Body of pancreas (tissue), 4 donors: Measurements from ENCODE around the gene DLGAP1. TPM values are rescaled to one million over a fixed set of nuclear protein-coding genes. Genes with fewer than 3 reads are reported as not detected.

ENCODE experiments used
- ATAC-seq: fragments of 150-250 bp; one replicate; pipeline ENCODE4 v1.9.1; 2016
- DNase-seq, 4 donors: peaks; one replicate each; pipeline ENCODE4 v3.0.0-alpha.2; 2019
- H3K27ac ChIP-seq, 4 donors: fragments of 200-600 bp; sonication (generic); 1 replicate in 3 of 4; 2 replicates in 1 of 4; pipeline versions ENCODE4 v1.5.1 to v1.6.1; 2016 to 2019; ENCODE audit warnings: mild to moderate bottlenecking in 1 of 4, mixed read lengths in 1 of 4, moderate library complexity in 1 of 4
- H3K27me3 ChIP-seq, 2 donors: fragments of 200-600 bp; sonication (generic); one replicate each; pipeline ENCODE4 v1.6.0; 2016; ENCODE audit warnings: mild to moderate bottlenecking in 1 of 2
- H3K36me3 ChIP-seq, 2 donors: fragments of 200-600 bp; sonication (generic); replicated peaks in 1 of 2; 2 replicates each; pipeline ENCODE4 v1.5.1; 2016; ENCODE audit warnings: low read depth in 2 of 2; ENCODE audit not compliant: insufficient read depth in 1 of 2
- H3K4me1 ChIP-seq: fragments of 200-600 bp; sonication (generic); one replicate; pipeline ENCODE4 v1.6.0; 2016
- H3K4me3 ChIP-seq, 2 donors: fragments of 200-600 bp; sonication (generic); 1 replicate in 1 of 2; 2 replicates in 1 of 2; pipeline ENCODE4 v1.5.1; 2016 to 2019
- H3K9me3 ChIP-seq, 3 donors: fragments of 200-600 bp; sonication (generic); 1 replicate in 2 of 3; 2 replicates in 1 of 3; pipeline ENCODE4 v1.5.1; 2016
- CTCF ChIP-seq, 7 experiments: fragments of 450-650 bp in 4 of 7; fragments of 200-600 bp in 3 of 7; sonication (generic) in 3 of 7; IDR thresholded peaks; one replicate each; pipeline ENCODE4 v1.5.1; 2016 to 2019; ENCODE audit warnings: antibody characterized with exemption in 7 of 7
- POLR2A ChIP-seq, 3 donors: fragments of 450-650 bp; IDR thresholded peaks; one replicate each; pipeline ENCODE4 v1.6.1; 2016; ENCODE audit warnings: antibody characterized with exemption in 3 of 3, mild to moderate bottlenecking in 2 of 3
- WGBS, 2 donors: methylation state at CpG; one replicate each; pipeline ENCODE4 v1.1.5; 2017; 5-methylcytosine and 5-hydroxymethylcytosine counted together
- intact Hi-C: fragments of 100-400 bp; cut with DNase I; formaldehyde crosslinking; loops from one replicate; pipeline ENCODE4 v1.15.1; 2023
- total RNA-seq, 2 donors: library from RNA; depleted of rRNA; stranded (reverse); fragments of >200 nt; gene quantifications; one replicate each; pipeline ENCODE4 v1.1.0, GENCODE V29; 2016

DLGAP1 gene
- total RNA-seq, 2 donors from 2014 or later = 0.52 to 7.9 TPM

- intact Hi-C loops = no loop called here
- H3K27me3 ChIP-seq = no peaks in the 10 kb centered on the region
- DNase-seq (no peak), ATAC-seq (no peak)
- whole genome bisulfite sequencing, 2 donors = 56 to 67% methylated on average over 5 of the region's 5 CpGs
- TF ChIP-seq CTCF (IDR thresholded peaks at IDR 0.05) = no peak
- no peak for TF ChIP-seq POLR2A (IDR thresholded peaks at IDR 0.05)
- H3K27ac ChIP-seq = no peak overlapping the region
- H3K4me1 ChIP-seq = no peaks in the 10 kb centered on the region
- H3K9me3 ChIP-seq = no peaks in the 10 kb centered on the region
- no peaks in the 10 kb centered on the region for H3K36me3 ChIP-seq
- H3K4me3 ChIP-seq = no peak overlapping the region
Observed at GRCh38 chr18:3790703-3791102, 664.4 kb downstream of the DLGAP1 start.

GRCh38 chr18:3789525-3789924, 665.6 kb downstream of the DLGAP1 start:
- intact Hi-C loops = no loop called here
- Histone ChIP-seq H3K27ac (no peak overlapping the region), H3K27me3 (no peaks in the 10 kb centered on the region), H3K9me3 (no peaks in the 10 kb centered on the region), H3K4me1 (no peaks in the 10 kb centered on the region), H3K36me3 (no peaks in the 10 kb centered on the region), H3K4me3 (no peak overlapping the region)
- no peak for TF ChIP-seq POLR2A (IDR thresholded peaks at IDR 0.05)
- TF ChIP-seq CTCF (IDR thresholded peaks at IDR 0.05) = no peak
- no peak for DNase-seq
- no peak for ATAC-seq
- 57 to 85% methylated on average over 1 of the region's 1 CpG for WGBS, 2 donors

- H3K27ac ChIP-seq = no peak overlapping the region
- 89 to 100% methylated on average over 1 of the region's 1 CpG for WGBS, 2 donors
- intact Hi-C loops = no loop called here
- no peaks in the 10 kb centered on the region for H3K27me3 ChIP-seq
- H3K4me1 ChIP-seq = no peaks in the 10 kb centered on the region
- ATAC-seq (no peak), DNase-seq (no peak)
- no peaks in the 10 kb centered on the region for H3K9me3 ChIP-seq
- H3K36me3 ChIP-seq = no peaks in the 10 kb centered on the region
- TF ChIP-seq CTCF (IDR thresholded peaks at IDR 0.05) = no peak
- TF ChIP-seq POLR2A (IDR thresholded peaks at IDR 0.05) = no peak
- H3K4me3 ChIP-seq = no peak overlapping the region
Observed at GRCh38 chr18:3784949-3785348, 670.2 kb downstream of the DLGAP1 start.

- Histone ChIP-seq H3K4me1 (no peaks in the 10 kb centered on the region), H3K9me3 (no peaks in the 10 kb centered on the region), H3K36me3 (no peaks in the 10 kb centered on the region), H3K4me3 (no peak overlapping the region), H3K27ac (no peak overlapping the region), H3K27me3 (no peaks in the 10 kb centered on the region)
- no peak for ATAC-seq
- intact Hi-C loops = no loop called here
- WGBS, 2 donors = 74 to 100% methylated on average over 1 of the region's 1 CpG
- no peak for DNase-seq
- no peak for TF ChIP-seq POLR2A (IDR thresholded peaks at IDR 0.05)
- TF ChIP-seq CTCF (IDR thresholded peaks at IDR 0.05) = no peak
Observed at GRCh38 chr18:3782901-3783300, 672.2 kb downstream of the DLGAP1 start.

- ATAC-seq = no peak
- TF ChIP-seq CTCF (IDR thresholded peaks at IDR 0.05) = no peak
- TF ChIP-seq POLR2A (IDR thresholded peaks at IDR 0.05) = no peak
- no peak overlapping the region for H3K4me3 ChIP-seq
- no peaks in the 10 kb centered on the region for H3K9me3 ChIP-seq
- H3K27ac ChIP-seq = no peak overlapping the region
- H3K4me1 ChIP-seq = peaks cover 20% of the 10 kb centered on the region
- no peaks in the 10 kb centered on the region for H3K27me3 ChIP-seq
- DNase-seq = no peak
- H3K36me3 ChIP-seq = no peaks in the 10 kb centered on the region
- intact Hi-C loops = no loop called here
- 90 to 95% methylated on average over 1 of the region's 1 CpG for WGBS, 2 donors
Observed at GRCh38 chr18:3777719-3778118, 677.4 kb downstream of the DLGAP1 start.
